Smooth muscle cell (in vitro differentiated cells): ENCODE data around the gene TOP2A. TPM values are rescaled to one million over a fixed set of nuclear protein-coding genes. Genes with fewer than 3 reads are reported as not detected.
A peak's percentile ranks its signal among the peaks of the same experiment; 100 is the strongest.
"Not testable (repeated sequence)": the region's sequence is repeated elsewhere in the genome, so short reads cannot be mapped to it uniquely, and the experiment has no call there.

Source experiments
- DNase-seq: peaks from one replicate; lab custom pipeline; 2025; ENCODE audit not compliant: unreplicated experiment; lab: John Stamatoyannopoulos, UW
- H2AFZ ChIP-seq: fragments of 200-600 bp; sonication (generic); 2 replicates; pipeline ENCODE4 v1.6.0; 2016; ENCODE audit warnings: antibody characterized with exemption, low read depth, mild to moderate bottlenecking
- H3F3A ChIP-seq: fragments of 200-600 bp; sonication (generic); 2 replicates; pipeline ENCODE4 v1.6.0; 2017; ENCODE audit warnings: antibody characterized with exemption, low read depth
- H3K27ac ChIP-seq: fragments of 200-600 bp; sonication (generic); 2 replicates; pipeline ENCODE4 v1.5.1; 2016; ENCODE audit warnings: low read depth, mild to moderate bottlenecking
- H3K27me3 ChIP-seq: fragments of 200-600 bp; sonication (generic); 2 replicates; pipeline ENCODE4 v1.6.1; 2016; ENCODE audit warnings: low read depth, mild to moderate bottlenecking
- H3K36me3 ChIP-seq: fragments of 200-600 bp; sonication (generic); 2 replicates; pipeline ENCODE4 v1.5.1; 2016; ENCODE audit warnings: low read depth
- H3K4me1 ChIP-seq: fragments of 200-600 bp; sonication (generic); 2 replicates; pipeline ENCODE4 v1.5.1; 2016; ENCODE audit warnings: low read depth
- H3K4me2 ChIP-seq: fragments of 200-600 bp; sonication (generic); 2 replicates; pipeline ENCODE4 v1.6.0; 2016; ENCODE audit warnings: mild to moderate bottlenecking
- H3K4me3 ChIP-seq: fragments of 200-600 bp; sonication (generic); 2 replicates; pipeline ENCODE4 v1.5.1; 2016; ENCODE audit warnings: mild to moderate bottlenecking
- H3K79me2 ChIP-seq: fragments of 200-600 bp; sonication (generic); 2 replicates; pipeline ENCODE4 v1.6.0; 2016; ENCODE audit warnings: low read depth, mild to moderate bottlenecking
- H3K9ac ChIP-seq: fragments of 200-600 bp; sonication (generic); 2 replicates; pipeline ENCODE4 v1.6.0; 2016; ENCODE audit warnings: low read depth
- H3K9me3 ChIP-seq: fragments of 200-600 bp; sonication (generic); replicated peaks from 2 replicates; pipeline ENCODE4 v1.5.1; 2016; ENCODE audit warnings: low read depth
- H4K20me1 ChIP-seq: fragments of 200-600 bp; sonication (generic); 2 replicates; pipeline ENCODE4 v1.6.0; 2016; ENCODE audit warnings: low read depth
- CTCF ChIP-seq: fragments of 200-600 bp; sonication (generic); IDR thresholded peaks from 2 replicates; pipeline ENCODE4 v1.5.1; 2017; ENCODE audit warnings: borderline replicate concordance, mild to moderate bottlenecking, antibody characterized with exemption; ENCODE audit not compliant: insufficient read depth, poor library complexity, severe bottlenecking
- WGBS: methylation state at CpG from one replicate; pipeline ENCODE4 v1.1.7; 2016; ENCODE audit warnings: low lambda C conversion rate; 5-methylcytosine and 5-hydroxymethylcytosine counted together
- polyA plus RNA-seq: library from polyadenylated mRNA; unstranded; fragments of >200 nt; fragmentation: Nextera tagmentation; extraction: Ambion mirVana; gene quantifications from 2 replicates; pipeline ENCODE4 v1.2.1, GENCODE V29; 2016
- total RNA-seq: library from RNA; depleted of rRNA; stranded (reverse); fragments of >200 nt; gene quantifications from 2 replicates; pipeline ENCODE4 v1.2.3, GENCODE V29; 2014

TOP2A gene
- total and polyA plus RNA-seq, 2 experiments from 2014 or later: 26.2 to 45.5 TPM

DNA sequence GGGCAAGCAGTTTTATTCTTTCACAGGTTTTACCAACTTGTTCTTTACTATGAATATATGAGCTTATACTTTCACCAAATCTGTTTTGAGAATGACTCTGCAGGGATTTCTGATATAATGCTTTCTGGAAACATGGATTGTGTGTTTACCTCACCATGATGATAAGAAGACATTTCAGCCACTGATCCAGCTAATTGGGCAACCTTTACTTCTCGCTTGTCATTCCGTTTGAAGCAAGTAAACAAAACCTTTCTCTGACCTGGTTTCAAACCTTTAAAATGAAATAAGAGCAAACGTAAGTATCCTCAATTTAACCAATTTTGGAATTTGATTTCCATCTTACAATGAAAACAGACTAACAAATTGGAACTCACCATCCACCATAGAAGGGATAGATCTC lies 13.7 kb downstream of the TOP2A start:
- no peak overlapping the region for H3K4me2 ChIP-seq
- no peak overlapping the region for H3K27ac ChIP-seq
- no peaks in the 10 kb centered on the region for H3K36me3 ChIP-seq
- no peaks in the 10 kb centered on the region for H4K20me1 ChIP-seq
- no peak overlapping the region for H2AFZ ChIP-seq
- no peak for TF ChIP-seq CTCF
- H3K4me3 ChIP-seq: no peak overlapping the region
- H3K27me3 ChIP-seq: no peaks in the 10 kb centered on the region
- no peaks in the 10 kb centered on the region for H3F3A ChIP-seq
- H3K4me1 ChIP-seq: no peaks in the 10 kb centered on the region
- no peaks in the 10 kb centered on the region for H3K9me3 ChIP-seq
- WGBS: 96% methylated on average over 3 of the region's 3 CpGs
- H3K79me2 ChIP-seq: no peaks in the 10 kb centered on the region
- H3K9ac ChIP-seq: no peak overlapping the region
- DNase-seq: no peak

DNA sequence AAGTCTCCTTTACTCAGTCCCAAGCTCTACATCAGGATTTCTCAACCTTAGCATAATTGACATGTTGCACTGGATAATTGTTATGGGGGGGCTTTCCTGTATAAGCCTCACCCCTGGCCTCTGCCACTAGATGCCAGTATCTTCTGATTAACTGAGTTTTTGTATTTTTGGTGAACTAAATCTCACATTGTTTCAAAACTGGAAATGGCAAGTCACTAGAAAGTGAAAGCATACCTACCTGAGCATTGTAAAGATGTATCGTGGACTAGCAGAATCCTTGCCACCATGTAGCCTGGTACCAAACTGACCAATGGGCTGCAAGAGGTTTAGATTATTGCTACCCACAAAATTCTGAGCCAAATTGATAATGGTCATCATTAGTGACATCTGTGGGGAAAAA lies 15.0 kb downstream of the TOP2A start:
- no peak overlapping the region for H2AFZ ChIP-seq

GRCh38 chr17:40399185-40399584 lies 18.5 kb downstream of the TOP2A start:
- H3K36me3 ChIP-seq: no peaks in the 10 kb centered on the region
- H3F3A ChIP-seq: no peaks in the 10 kb centered on the region
- peak; percentile 55 for TF ChIP-seq CTCF
- H3K4me1 ChIP-seq: no peaks in the 10 kb centered on the region
- H3K27me3 ChIP-seq: no peaks in the 10 kb centered on the region
- no peaks in the 10 kb centered on the region for H4K20me1 ChIP-seq
- H3K4me2 ChIP-seq: no peak overlapping the region
- WGBS: 92% methylated on average over 4 of the region's 4 CpGs
- H2AFZ ChIP-seq: no peak overlapping the region
- H3K79me2 ChIP-seq: no peaks in the 10 kb centered on the region
- no peak for DNase-seq
- H3K9ac ChIP-seq: no peak overlapping the region
- H3K4me3 ChIP-seq: no peak overlapping the region
- no peak overlapping the region for H3K27ac ChIP-seq
- H3K9me3 ChIP-seq: no peaks in the 10 kb centered on the region

More for the DNA sequence above, 15.0 kb downstream of the TOP2A start:
- no peak overlapping the region for H3K4me2 ChIP-seq
- H3K4me3 ChIP-seq: no peak overlapping the region
- WGBS: 100% methylated on average over 1 of the region's 1 CpG
- DNase-seq: no peak
- no peak for TF ChIP-seq CTCF
- H4K20me1 ChIP-seq: no peaks in the 10 kb centered on the region
- H3K9me3 ChIP-seq: no peaks in the 10 kb centered on the region
- H3K9ac ChIP-seq: no peak overlapping the region
- no peaks in the 10 kb centered on the region for H3F3A ChIP-seq
- no peaks in the 10 kb centered on the region for H3K4me1 ChIP-seq
- no peaks in the 10 kb centered on the region for H3K79me2 ChIP-seq
- no peaks in the 10 kb centered on the region for H3K36me3 ChIP-seq
- H3K27ac ChIP-seq: no peak overlapping the region
- H3K27me3 ChIP-seq: no peaks in the 10 kb centered on the region

GRCh38 chr17:40386555-40386954 lies 31.1 kb downstream of the TOP2A start:
- H3K4me2 ChIP-seq: not testable (repeated sequence)

More at GRCh38 chr17:40386555-40386954, 31.1 kb downstream of the TOP2A start:
- H3K9me3 ChIP-seq, H2AFZ ChIP-seq, H3K79me2 ChIP-seq, H3K36me3 ChIP-seq, DNase-seq, H3K4me1 ChIP-seq, H3K27me3 ChIP-seq, H3K4me3 ChIP-seq, H3K9ac ChIP-seq, H4K20me1 ChIP-seq, H3F3A ChIP-seq, H3K27ac ChIP-seq: not testable (repeated sequence)
- 93% methylated on average over 3 of the region's 3 CpGs for WGBS
